HepG2 (cell line): ENCODE results near the gene C1orf21.

ENCODE experiments used
- CTCF ChIP-seq: sonication (generic); formaldehyde crosslinking; IDR thresholded peaks from 2 replicates; pipeline ENCODE4 v1.5.0; 2020; ENCODE audit warnings: mild to moderate bottlenecking, missing genetic modification reagents, moderate library complexity
- ESRRA ChIP-seq: sonication (generic); formaldehyde crosslinking; IDR thresholded peaks from 2 replicates; pipeline ENCODE4 v1.5.1; 2020; ENCODE audit warnings: mild to moderate bottlenecking, low read depth, missing genetic modification reagents
- HNF1B ChIP-seq: sonication (generic); formaldehyde crosslinking; IDR thresholded peaks from 2 replicates; pipeline ENCODE4 v1.5.1; 2020; ENCODE audit warnings: mild to moderate bottlenecking, moderate library complexity, missing genetic modification reagents
- MYNN ChIP-seq: sonication (generic); formaldehyde crosslinking; IDR thresholded peaks from 2 replicates; pipeline ENCODE4 v1.4.0; 2020; ENCODE audit warnings: mild to moderate bottlenecking, low read depth, missing genetic modification reagents
- NCOA1 ChIP-seq: sonication (generic); formaldehyde crosslinking; IDR thresholded peaks from 2 replicates; pipeline ENCODE4 v1.9.0; 2021; ENCODE audit warnings: missing genetic modification reagents
- REST ChIP-seq, 2 experiments: IDR thresholded peaks; 2 replicates each; pipeline ENCODE4 v1.6.1; 2011 to 2012; ENCODE audit warnings: low read length in 2 of 2, borderline replicate concordance in 1 of 2, low read depth in 1 of 2, mild to moderate bottlenecking in 1 of 2, moderate library complexity in 1 of 2
- SMAD9 ChIP-seq: sonication (generic); formaldehyde crosslinking; IDR thresholded peaks from 2 replicates; pipeline ENCODE4 v1.5.1; 2020; ENCODE audit warnings: mild to moderate bottlenecking, missing genetic modification reagents
- THAP9 ChIP-seq: sonication (generic); formaldehyde crosslinking; IDR thresholded peaks from 2 replicates; pipeline ENCODE4; 2020; ENCODE audit warnings: missing genetic modification reagents, mild to moderate bottlenecking, borderline replicate concordance
- ZBTB7A ChIP-seq: sonication (generic); formaldehyde crosslinking; IDR thresholded peaks from 2 replicates; pipeline ENCODE4 v1.8.0; 2022; ENCODE audit warnings: mild to moderate bottlenecking, missing genetic modification reagents
- ZBTB8A ChIP-seq: sonication (generic); formaldehyde crosslinking; IDR thresholded peaks from 2 replicates; pipeline ENCODE4 v1.4.0; 2020; ENCODE audit warnings: mild to moderate bottlenecking, low read depth, missing genetic modification reagents, borderline replicate concordance
- ZNF230 ChIP-seq: sonication (generic); formaldehyde crosslinking; IDR thresholded peaks from 2 replicates; pipeline ENCODE4 v1.4.0; 2020; ENCODE audit warnings: mild to moderate bottlenecking, missing genetic modification reagents
- ZNF331 ChIP-seq: sonication (generic); formaldehyde crosslinking; IDR thresholded peaks from 2 replicates; pipeline ENCODE4 v1.4.0; 2020; ENCODE audit warnings: missing genetic modification reagents
- ZNF574 ChIP-seq: sonication (generic); formaldehyde crosslinking; IDR thresholded peaks from 2 replicates; pipeline ENCODE4 v1.4.0; 2020; ENCODE audit warnings: missing genetic modification reagents
- ZNF687 ChIP-seq: sonication (generic); formaldehyde crosslinking; IDR thresholded peaks from 2 replicates; pipeline ENCODE4 v1.5.1; 2020; ENCODE audit warnings: mild to moderate bottlenecking, missing genetic modification reagents, moderate library complexity

GRCh38 chr1:184513421-184513820 is 126.6 kb downstream of the C1orf21 start:
- TF ChIP-seq ZNF574 (no peak), ESRRA (CRISPR knock-in tag) (no peak), CTCF (no peak), ZBTB7A (CRISPR knock-in tag) (no peak), NCOA1 (CRISPR knock-in tag) (no peak), HNF1B (CRISPR knock-in tag) (no peak), MYNN (CRISPR knock-in tag) (no peak), REST (IDR thresholded peaks at IDR 0.05; ENCODE audit: borderline replicate concordance in 1 of 2, low read depth in 1 of 2, low read length in 2 of 2) (no peak), ZBTB8A (no peak), THAP9 (no peak), ZNF230 (CRISPR knock-in tag) (no peak), ZNF331 (CRISPR knock-in tag) (no peak), ZNF687 (CRISPR knock-in tag) (no peak), SMAD9 (CRISPR knock-in tag) (no peak)
